ENCODE measurements around the gene IL17RC.

DNA sequence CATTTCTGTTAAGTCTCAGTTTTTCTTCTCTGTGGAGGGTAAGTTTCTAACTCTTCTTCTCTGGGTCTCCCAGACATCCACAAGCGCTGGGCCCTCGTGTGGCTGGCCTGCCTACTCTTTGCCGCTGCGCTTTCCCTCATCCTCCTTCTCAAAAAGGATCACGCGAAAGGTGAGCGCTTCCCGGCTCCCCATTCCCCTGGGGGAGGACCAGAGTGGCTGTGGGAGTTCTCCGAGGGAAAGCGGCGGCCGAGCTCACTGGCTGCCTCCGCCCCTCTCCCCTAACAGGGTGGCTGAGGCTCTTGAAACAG lies 15.6 kb downstream of the IL17RC start:
- TF ChIP-seq POLR2AphosphoS5 (IDR thresholded peaks at IDR 0.05; ENCODE audit: low read depth): no peak
- TF ChIP-seq CTCF (conservative IDR thresholded peaks at IDR 0.05; ENCODE audit: low read depth in 2 of 2): no peak
